B cell (primary cell): ENCODE results near the gene DTL. TPM values are rescaled to one million over a fixed set of nuclear protein-coding genes. Genes with fewer than 3 reads are reported as not detected.

Experiments
- ATAC-seq: fragments of 200-7000 bp; cut with Tn5 transposase; one replicate; pipeline ENCODE4 v1.10.0; 2021; ENCODE audit warnings: low read depth, mild to moderate bottlenecking, moderate number of reproducible peaks, moderate library complexity
- CTCF ChIA-PET: fragments of 350-600 bp; sonication (Branson Sonifier 250); formaldehyde crosslinking; loops from one replicate; lab custom pipeline; 2021; ENCODE audit warnings: antibody characterized with exemption, inconsistent platforms; lab: Charles Lee
- POLR2A ChIA-PET: fragments of 350-600 bp; sonication (Branson Sonifier 250); formaldehyde crosslinking; loops from one replicate; lab custom pipeline; 2021; ENCODE audit warnings: antibody characterized with exemption; lab: Charles Lee
- DNase-seq: peaks from one replicate; pipeline ENCODE4 v3.0.0; 2013
- H2AFZ ChIP-seq: 2 replicates; pipeline ENCODE4 v1.6.1; 2012; ENCODE audit warnings: mild to moderate bottlenecking, low read depth, low read length; ENCODE audit not compliant: insufficient read depth, poor library complexity, severe bottlenecking
- H3K27ac ChIP-seq, 2 donors: 1 replicate in 1 of 2; 2 replicates in 1 of 2; pipeline ENCODE4 v1.5.1; 2012 to 2013; ENCODE audit warnings: low read length in 2 of 2, mild to moderate bottlenecking in 2 of 2, moderate library complexity in 1 of 2
- H3K27me3 ChIP-seq, 4 experiments: fragments of 200-600 bp in 1 of 4; sonication (generic) in 1 of 4; replicated peaks in 1 of 4; 1 replicate in 2 of 4; 2 replicates in 2 of 4; pipeline versions ENCODE4 v1.6.1 to v1.7.0; 2013 to 2016; ENCODE audit warnings: low read length in 3 of 4, mild to moderate bottlenecking in 2 of 4, mixed read lengths in 1 of 4, moderate library complexity in 1 of 4; ENCODE audit not compliant: insufficient read depth in 4 of 4, control insufficient read depth in 3 of 4; ENCODE audit errors: control extremely low read depth in 1 of 4
- H3K36me3 ChIP-seq, 2 experiments: replicated peaks in 1 of 2; 1 replicate in 1 of 2; 2 replicates in 1 of 2; pipeline versions ENCODE4 v1.6.1 to v1.7.1; 2013; ENCODE audit warnings: low read length in 1 of 2; ENCODE audit not compliant: insufficient read depth in 2 of 2, control insufficient read depth in 1 of 2; ENCODE audit errors: control extremely low read depth in 1 of 2, extremely low read depth in 1 of 2
- H3K4me1 ChIP-seq, 2 donors: fragments of 200-600 bp in 1 of 2; sonication (generic) in 1 of 2; 1 replicate in 1 of 2; 2 replicates in 1 of 2; pipeline versions ENCODE4 v1.5.1 to v1.6.1; 2013 to 2017; ENCODE audit warnings: low read length in 2 of 2; ENCODE audit not compliant: control insufficient read depth in 2 of 2, insufficient read depth in 2 of 2
- H3K4me2 ChIP-seq: replicated peaks from 2 replicates; pipeline ENCODE3; 2012; ENCODE audit warnings: mild to moderate bottlenecking, low read depth, low read length; ENCODE audit not compliant: poor library complexity, severe bottlenecking
- H3K4me3 ChIP-seq, 5 experiments: fragments of 200-600 bp in 1 of 5; sonication (generic) in 1 of 5; 1 replicate in 3 of 5; 2 replicates in 2 of 5; pipeline versions ENCODE4 v1.5.1 to v1.7.0; 2011 to 2016; ENCODE audit warnings: low read length in 4 of 5, mild to moderate bottlenecking in 4 of 5, low read depth in 2 of 5, control low read depth in 1 of 5, moderate library complexity in 1 of 5; ENCODE audit not compliant: insufficient read depth in 1 of 5; ENCODE audit errors: control extremely low read depth in 1 of 5, extremely low read depth in 1 of 5
- H3K79me2 ChIP-seq: fragments of 200-600 bp; sonication (generic); one replicate; pipeline ENCODE4 v1.6.0; 2016; ENCODE audit warnings: low read length; ENCODE audit not compliant: control insufficient read depth, insufficient read depth
- H3K9ac ChIP-seq: fragments of 200-600 bp; sonication (generic); 2 replicates; pipeline ENCODE4 v1.6.1; 2017; ENCODE audit warnings: mild to moderate bottlenecking, low read length, moderate library complexity
- H3K9me3 ChIP-seq, 3 donors: one replicate each; pipeline versions ENCODE4 v1.6.1 to v1.7.1; 2013; ENCODE audit warnings: low read length in 2 of 3; ENCODE audit not compliant: control insufficient read depth in 2 of 3, insufficient read depth in 1 of 3; ENCODE audit errors: control extremely low read depth in 1 of 3
- H4K20me1 ChIP-seq: 2 replicates; pipeline ENCODE4 v1.6.0; 2012; ENCODE audit warnings: mild to moderate bottlenecking, low read length; ENCODE audit not compliant: insufficient read depth, control insufficient read depth, poor library complexity, severe bottlenecking
- H3K27ac Mint-ChIP-seq: one replicate; pipeline ENCODE4 v1.8.0; 2021; ENCODE audit warnings: mixed read lengths
- H3K27me3 Mint-ChIP-seq: one replicate; pipeline ENCODE4 v1.8.0; 2021; ENCODE audit warnings: mixed read lengths
- H3K4me1 Mint-ChIP-seq: one replicate; pipeline ENCODE4 v1.8.0; 2021; ENCODE audit warnings: mixed read lengths
- H3K4me3 Mint-ChIP-seq: one replicate; pipeline ENCODE4 v1.8.0; 2021; ENCODE audit warnings: mixed read lengths
- H3K9me3 Mint-ChIP-seq: one replicate; pipeline ENCODE4 v1.8.0; 2022; ENCODE audit warnings: mixed read lengths; ENCODE audit not compliant: insufficient read depth
- CTCF ChIP-seq: fragments of 200-600 bp; IDR thresholded peaks from one replicate; pipeline ENCODE4 v1.8.0; 2022; ENCODE audit warnings: antibody characterized with exemption, mild to moderate bottlenecking
- EZH2 ChIP-seq: IDR thresholded peaks from 2 replicates; pipeline ENCODE4 v1.6.1; 2012; ENCODE audit warnings: borderline replicate concordance, low read depth, mild to moderate bottlenecking, moderate library complexity, low read length; ENCODE audit not compliant: insufficient read depth, poor library complexity, severe bottlenecking
- WGBS: methylation state at CpG from one replicate; pipeline ENCODE4 v1.1.5; 2013; ENCODE audit warnings: missing lambda C conversion rate; ENCODE audit not compliant: insufficient coverage; 5-methylcytosine and 5-hydroxymethylcytosine counted together
- intact Hi-C: fragments of 100-400 bp; cut with micrococcal nuclease; formaldehyde crosslinking; loops from one replicate; pipeline ENCODE4 v1.10.0; 2022
- polyA plus RNA-seq: library from polyadenylated mRNA; depleted of rRNA; stranded (reverse); fragments of >200 nt; gene quantifications from 2 replicates; pipeline ENCODE4 v1.2.3, GENCODE V29; 2012
- total RNA-seq, 2 donors: library from RNA; stranded (reverse); fragments of 120-200 nt in 1 of 2; gene quantifications; 1 replicate in 1 of 2; 2 replicates in 1 of 2; pipeline versions ENCODE4 v1.2.3 to v1.2.4, GENCODE V29; 2013 to 2022

DTL gene
- total and polyA plus RNA-seq, 2 donors (not counting 1 experiment from before 2014, with no cell fraction given) = 0.37 to 0.39 TPM

GRCh38 chr1:212125654-212126053, 90.1 kb downstream of the DTL start:
- Histone ChIP-seq H3K9me3 (no peaks in the 10 kb centered on the region), H3K79me2 (no peaks in the 10 kb centered on the region), H3K27me3 (no peaks in the 10 kb centered on the region), H3K4me1 (peaks cover 0 to 4% of the 10 kb centered on the region in 2 donors), H3K4me2 (no peak overlapping the region), H4K20me1 (no peaks in the 10 kb centered on the region), H3K27ac (no peak overlapping the region), H2AFZ (no peak overlapping the region), H3K36me3 (no peaks in the 10 kb centered on the region), H3K4me3 (no peak overlapping the region), H3K9ac (no peak overlapping the region)
- no peak for ATAC-seq
- WGBS = 95% methylated on average over 9 of the region's 9 CpGs
- no peak for TF ChIP-seq CTCF
- TF ChIP-seq EZH2 = no peak
- no peak overlapping the region for H3K4me3 Mint-ChIP-seq
- intact Hi-C loops = no loop called here
- no peaks in the 10 kb centered on the region for H3K9me3 Mint-ChIP-seq
- no peaks in the 10 kb centered on the region for H3K27me3 Mint-ChIP-seq
- ChIA-PET CTCF (no interaction called here), POLR2A (no interaction called here)
- no peak overlapping the region for H3K27ac Mint-ChIP-seq
- DNase-seq = no peak
- H3K4me1 Mint-ChIP-seq = no peaks in the 10 kb centered on the region

- Mint-ChIP-seq H3K27ac (no peak overlapping the region), H3K9me3 (no peaks in the 10 kb centered on the region), H3K4me3 (no peak overlapping the region), H3K4me1 (no peaks in the 10 kb centered on the region), H3K27me3 (no peaks in the 10 kb centered on the region)
- CTCF ChIA-PET = no interaction called here
- ATAC-seq (no peak), DNase-seq (no peak)
- Histone ChIP-seq H3K4me2 (no peak overlapping the region), H3K9ac (no peak overlapping the region), H3K9me3 (no peaks in the 10 kb centered on the region), H3K4me3 (no peak overlapping the region), H4K20me1 (no peaks in the 10 kb centered on the region), H3K27ac (no peak overlapping the region), H3K4me1 (peaks cover 0 to 4% of the 10 kb centered on the region in 2 donors), H3K27me3 (no peaks in the 10 kb centered on the region), H2AFZ (no peak overlapping the region), H3K36me3 (no peaks in the 10 kb centered on the region), H3K79me2 (no peaks in the 10 kb centered on the region)
- POLR2A ChIA-PET = no interaction called here
- TF ChIP-seq CTCF = no peak
- no peak for TF ChIP-seq EZH2
- WGBS = 100% methylated on average over 2 of the region's 4 CpGs
- intact Hi-C loops = no loop called here
These were observed 91.7 kb downstream of the DTL start for GRCh38 chr1:212127221-212127620.
